Metanephros (tissue), 2 donors: ENCODE results near the gene SKP2. TPM values are rescaled to one million over a fixed set of nuclear protein-coding genes. Genes with fewer than 3 reads are reported as not detected.

Experiments
- small RNA-seq: library from RNA; depleted of rRNA; stranded (forward); fragments of <200 nt; gene quantifications from one replicate; pipeline ENCODE3, GENCODE V24; 2014; ENCODE audit warnings: low replicate concordance
- total RNA-seq: library from RNA; depleted of rRNA; stranded (reverse); fragments of >200 nt; gene quantifications from one replicate; pipeline ENCODE4 v1.2.3, GENCODE V29; 2014

Gene SKP2
- total RNA-seq: 29.9 TPM

GRCh38 chr5:36151434-36152323, at the start of gene SKP2, which contains the start of gene LMBRD2:
Gene SKP2 (plus strand): TSS chr5:36152111. CDS start chr5:36152263, 152 bp downstream.
Gene LMBRD2 (minus strand): TSS chr5:36151887. CDS start chr5:36143349, 8,538 bp downstream.

Small RNA genes within 50 kb of the gene (small RNA-seq; reads per million reads assigned to genes)
- gene MIR580 (0.07 reads per million), gene RNU6-1305P (not detected)

Other genes with a start within 250 kb of the SKP2 start
- 2.2 TPM for gene CAPSL, start 213.5 kb upstream of the SKP2 start, total RNA-seq
- gene UGT3A1, start 160.7 kb upstream of the SKP2 start, total RNA-seq: 34.4 TPM
- 4.4 TPM for gene UGT3A2, start 85.2 kb upstream of the SKP2 start, total RNA-seq
- 14.7 TPM for gene LMBRD2, start 224 bp upstream of the SKP2 start, total RNA-seq
- gene NADK2, start 89.8 kb downstream of the SKP2 start, total RNA-seq: 40.8 TPM
- 13.3 TPM for gene RANBP3L, start 149.8 kb downstream of the SKP2 start, total RNA-seq